ENCODE measurements around the gene ALDH1L1. TPM values are rescaled to one million over a fixed set of nuclear protein-coding genes. Genes with fewer than 3 reads are reported as not detected.

The ALDH1L1 gene
- total RNA-seq, 1 donor from 2014 or later: 3.6 TPM

- no peak for DNase-seq (ENCODE audit: low spot score)
These were observed 25.8 kb downstream of the ALDH1L1 start for GRCh38 chr3:126154391-126155279.

- no peak for DNase-seq (ENCODE audit: low spot score)
These were observed 26.6 kb downstream of the ALDH1L1 start for GRCh38 chr3:126153695-126154360.

DNA sequence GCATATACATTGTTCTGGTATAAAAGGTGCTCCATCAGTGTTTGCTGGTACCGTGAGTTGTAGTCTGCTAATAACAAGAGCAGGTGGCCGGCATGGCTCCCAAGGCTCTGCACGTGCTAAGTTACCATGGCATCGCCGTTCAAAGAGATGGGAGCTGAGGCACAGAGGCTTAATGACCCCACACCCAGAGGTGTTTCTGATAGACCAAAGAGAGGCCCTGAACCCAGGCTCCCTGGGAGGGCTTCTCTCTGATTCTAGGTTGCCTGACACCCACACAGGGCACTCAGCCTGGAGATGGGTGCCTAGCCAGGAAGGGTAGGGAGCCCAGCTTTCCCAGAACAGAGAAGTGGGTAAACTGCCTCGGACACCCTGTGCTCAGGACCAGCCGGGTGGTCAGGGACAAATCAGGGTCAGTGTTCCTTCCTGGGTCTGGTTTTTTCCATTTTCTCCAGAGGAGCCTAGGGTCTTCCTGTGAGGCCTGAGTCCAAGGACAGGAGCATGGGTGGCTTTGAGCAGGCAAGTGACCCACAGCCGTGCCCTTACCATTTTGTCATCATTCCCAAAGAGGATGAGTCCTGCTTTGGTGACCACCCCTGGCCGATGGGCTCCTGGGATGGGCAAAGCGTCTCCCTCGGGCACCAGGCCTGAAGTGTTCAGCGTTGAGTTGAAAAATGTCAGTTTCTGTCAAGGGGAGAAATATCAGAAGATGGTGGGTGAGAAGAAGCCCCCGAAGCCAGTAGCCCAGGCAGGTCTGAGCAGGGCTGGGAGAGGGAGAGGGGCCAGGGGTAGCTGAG is 27.3 kb downstream of the ALDH1L1 start:
- no peak for DNase-seq (ENCODE audit: low spot score)

GRCh38 chr3:126152458-126152857 is 27.9 kb downstream of the ALDH1L1 start:
- no peak for DNase-seq (ENCODE audit: low spot score)

DNA sequence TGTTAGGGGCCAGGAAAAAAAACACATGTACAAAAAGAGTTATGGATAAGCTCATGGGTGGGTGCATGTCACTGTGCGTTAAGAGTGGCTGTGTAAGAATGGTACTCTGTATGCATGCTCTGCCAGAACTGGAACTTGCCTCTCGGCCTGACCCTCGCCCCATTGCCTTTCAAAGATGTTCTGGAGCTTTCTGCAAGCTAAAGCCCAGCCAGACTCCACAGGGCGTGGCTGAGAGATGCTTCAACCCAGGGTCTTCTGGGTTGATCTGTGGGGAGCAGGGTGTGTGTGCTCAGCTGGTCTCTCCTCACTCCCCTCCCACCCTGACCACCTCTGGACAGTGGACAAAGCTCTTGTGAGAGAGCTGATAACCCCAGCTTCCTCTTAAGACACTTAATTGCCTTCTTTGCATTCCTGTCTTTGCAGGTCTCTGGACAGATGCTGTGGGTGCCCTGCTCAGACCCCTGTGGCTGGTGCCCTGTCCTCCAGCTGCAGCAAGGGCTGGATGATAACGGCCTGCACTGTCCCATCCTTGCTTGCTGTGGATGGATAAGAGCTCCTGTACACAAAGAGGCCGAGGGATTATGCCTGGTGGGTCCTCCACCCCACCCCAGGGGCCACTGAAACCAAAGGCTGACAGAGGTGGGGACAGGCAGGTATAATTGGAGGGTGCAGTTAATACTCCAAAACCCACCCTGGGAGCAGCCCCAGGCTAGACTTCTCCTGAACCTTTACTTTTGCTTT is 28.7 kb downstream of the ALDH1L1 start:
- DNase-seq (ENCODE audit: low spot score): no peak

DNA sequence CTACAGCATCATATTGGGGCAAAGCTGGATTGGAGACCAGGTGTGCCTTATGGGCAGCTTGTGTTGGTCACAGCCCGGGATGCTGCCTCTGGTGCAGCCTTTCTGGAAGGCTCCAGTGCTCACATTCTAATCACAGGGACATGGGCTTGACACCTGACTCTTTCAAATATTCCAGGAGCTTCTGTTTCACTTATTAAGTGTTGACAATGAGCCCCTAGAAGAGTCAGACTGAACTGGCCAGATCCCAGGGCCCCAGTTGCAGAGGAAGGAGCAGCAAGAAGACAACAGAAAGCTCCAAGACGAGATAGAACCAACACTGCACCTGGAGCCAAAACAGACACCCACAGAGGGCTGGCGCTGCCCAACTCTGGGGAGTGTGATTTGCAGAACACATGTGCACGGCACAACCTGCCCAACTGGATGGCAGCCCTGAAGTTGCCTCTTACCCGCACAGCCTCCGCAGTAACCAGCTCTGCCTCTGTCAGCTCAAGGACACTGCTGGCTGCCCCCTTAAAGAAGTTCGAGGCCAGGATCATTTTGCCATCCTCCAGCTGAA is 30.3 kb downstream of the ALDH1L1 start:
- DNase-seq (ENCODE audit: low spot score): no peak

DNA sequence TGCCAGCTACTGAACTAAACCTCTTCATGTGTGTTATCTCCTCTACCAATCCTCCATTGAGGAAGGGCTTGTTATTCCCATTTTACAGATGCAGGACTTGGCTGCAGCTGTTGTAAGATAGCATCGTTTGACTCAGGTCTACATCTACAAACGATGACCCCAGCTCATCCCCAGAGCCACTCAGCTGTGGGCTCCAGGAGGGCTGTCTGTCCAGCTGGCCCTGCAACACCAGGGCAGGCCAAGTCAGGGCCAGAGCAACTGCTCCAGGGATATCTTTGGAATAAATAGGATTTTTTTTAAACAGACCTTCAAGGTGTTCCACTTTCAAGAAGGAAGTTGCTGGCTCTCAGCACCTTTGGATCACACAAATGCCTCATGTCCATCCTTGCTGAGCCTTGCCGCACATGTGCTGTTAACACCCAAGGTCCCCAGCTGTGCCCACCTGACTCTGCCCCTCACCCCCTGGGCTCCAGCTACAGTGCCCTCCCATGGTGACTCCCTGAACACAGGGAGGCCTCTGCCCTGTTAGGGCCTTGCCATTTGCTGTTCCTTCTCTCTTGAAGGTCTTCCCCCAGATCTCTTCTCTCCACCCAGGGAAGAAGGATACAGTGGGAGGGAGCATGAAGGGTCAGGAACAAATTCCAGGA is 31.0 kb downstream of the ALDH1L1 start:
- DNase-seq (ENCODE audit: low spot score): no peak

- DNase-seq (ENCODE audit: low spot score): no peak
These were observed 32.3 kb downstream of the ALDH1L1 start for GRCh38 chr3:126147932-126148683.

- DNase-seq (ENCODE audit: low spot score): no peak
These were observed 33.0 kb downstream of the ALDH1L1 start for GRCh38 chr3:126147147-126147931.

DNA sequence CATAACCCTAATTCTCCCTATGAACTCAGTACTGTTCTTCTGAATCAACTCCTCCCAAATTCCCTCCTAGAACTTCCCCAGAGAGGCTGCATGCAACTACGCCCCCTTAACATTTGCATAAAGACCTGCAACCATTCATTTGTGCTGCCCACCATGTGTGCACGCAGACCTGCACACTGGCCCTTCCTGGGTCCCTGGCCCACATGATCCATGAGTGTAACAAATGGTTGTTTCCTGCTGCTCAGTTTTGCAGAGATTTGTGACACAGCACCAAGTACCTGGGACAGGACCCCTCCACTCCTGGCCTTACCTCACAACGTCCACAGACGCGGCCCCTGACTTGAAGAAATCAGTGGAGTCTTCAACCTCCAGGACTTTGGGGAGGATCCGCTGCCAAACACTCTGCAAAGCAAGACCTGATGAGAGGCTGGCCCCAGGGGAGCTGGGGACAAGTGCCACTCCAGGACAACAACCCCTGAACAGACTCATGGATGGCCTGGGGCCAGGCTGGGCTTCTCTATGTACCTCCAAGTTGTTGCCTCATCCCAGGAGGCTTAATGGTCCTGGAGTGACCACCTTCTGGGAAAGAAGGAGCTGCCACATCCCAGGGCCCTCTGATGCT is 33.8 kb downstream of the ALDH1L1 start:
- no peak for DNase-seq (ENCODE audit: low spot score)

DNA sequence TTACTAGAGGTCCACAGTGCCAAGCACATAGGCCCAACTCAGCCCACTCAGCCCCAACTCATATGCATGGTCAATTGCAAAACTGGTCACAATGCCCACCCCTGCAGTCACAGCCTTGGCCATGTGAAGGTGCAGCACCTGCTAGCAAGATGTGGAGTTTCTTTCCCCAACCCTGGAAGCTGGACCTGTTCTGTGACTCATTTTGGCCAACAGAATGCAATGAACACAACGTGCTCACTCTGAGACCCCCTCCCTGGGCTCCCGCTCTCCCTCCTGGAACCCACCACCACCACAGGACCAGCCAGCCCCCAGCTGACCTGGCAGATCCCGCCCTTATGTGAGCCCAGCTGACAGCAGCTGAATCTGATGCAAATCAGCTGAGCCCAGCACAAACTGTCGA is 34.4 kb downstream of the ALDH1L1 start:
- no peak for DNase-seq (ENCODE audit: low spot score)

DNA sequence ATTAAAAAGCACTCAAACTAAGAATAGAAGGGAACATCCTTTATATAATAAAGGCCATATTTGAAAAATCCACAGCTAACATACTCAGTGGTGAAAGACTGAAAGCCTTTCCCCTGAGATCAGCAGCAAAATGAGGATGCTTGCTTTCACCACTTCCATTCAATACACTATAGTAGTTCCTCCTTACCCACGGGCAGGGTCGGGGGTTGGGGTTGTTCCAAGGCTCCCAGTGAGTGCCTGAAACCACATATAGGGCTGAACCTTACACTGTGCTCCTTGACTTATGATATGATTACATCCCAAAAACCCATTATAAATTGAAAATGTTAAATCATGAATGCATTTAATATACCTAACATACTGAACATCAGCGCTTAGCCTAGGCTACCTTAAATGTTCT is 37.7 kb downstream of the ALDH1L1 start:
- no peak for DNase-seq (ENCODE audit: low spot score)

- DNase-seq (ENCODE audit: low spot score): no peak
These were observed 42.8 kb downstream of the ALDH1L1 start for GRCh38 chr3:126137490-126138130.

GRCh38 chr3:126136428-126137220 is 43.8 kb downstream of the ALDH1L1 start:
- no peak for DNase-seq (ENCODE audit: low spot score)

- no peak for DNase-seq (ENCODE audit: low spot score)
These were observed 44.8 kb downstream of the ALDH1L1 start for GRCh38 chr3:126135406-126136076.

DNA sequence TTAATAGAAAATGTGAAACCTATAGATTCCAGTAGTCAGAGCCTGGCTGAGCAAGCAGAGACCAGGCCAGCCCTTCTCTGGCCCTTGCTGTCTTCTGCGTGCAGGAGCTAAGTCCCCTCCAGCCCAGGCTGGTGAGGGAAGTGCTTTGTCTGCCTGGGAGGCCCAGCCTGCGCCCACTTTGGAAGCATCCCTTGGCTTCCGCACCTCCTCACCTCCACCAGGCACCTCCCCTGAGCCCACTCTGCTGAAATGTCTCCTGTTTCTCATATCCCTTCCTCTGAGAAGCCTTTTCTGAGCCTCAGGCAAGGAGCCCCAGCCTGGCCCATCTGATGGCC is 45.3 kb downstream of the ALDH1L1 start:
- no peak for DNase-seq (ENCODE audit: low spot score)
